Activated CD8-positive, alpha-beta memory T cell treated with anti-CD3 and anti-CD28 coated beads for 24 hours (primary cell): ENCODE measurements around the gene AK8.

Experiments used
- DNase-seq: peaks from one replicate; pipeline ENCODE4 v3.0.0-alpha.2; 2020

The AK8 gene

DNA sequence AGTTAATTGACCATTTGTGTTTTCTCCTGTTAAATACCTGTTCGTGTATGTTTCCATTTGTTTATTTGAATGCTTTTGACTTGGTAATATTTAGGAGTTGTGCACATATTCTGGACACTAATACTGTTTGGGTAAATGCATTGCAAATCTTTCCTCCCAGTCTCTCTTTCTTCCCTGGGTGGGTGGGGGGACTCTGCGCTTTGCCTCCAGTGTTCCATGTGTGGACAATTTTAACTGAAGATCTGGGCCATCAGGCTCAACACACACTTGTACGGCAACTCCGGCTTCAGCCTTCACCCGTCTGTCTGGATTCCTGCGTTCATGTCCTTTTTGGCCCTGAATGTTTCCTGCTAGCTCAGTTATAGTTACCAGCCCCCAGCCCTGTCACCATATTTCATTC, 167.8 kb downstream of the AK8 start:
- DNase-seq, result no peak

DNA sequence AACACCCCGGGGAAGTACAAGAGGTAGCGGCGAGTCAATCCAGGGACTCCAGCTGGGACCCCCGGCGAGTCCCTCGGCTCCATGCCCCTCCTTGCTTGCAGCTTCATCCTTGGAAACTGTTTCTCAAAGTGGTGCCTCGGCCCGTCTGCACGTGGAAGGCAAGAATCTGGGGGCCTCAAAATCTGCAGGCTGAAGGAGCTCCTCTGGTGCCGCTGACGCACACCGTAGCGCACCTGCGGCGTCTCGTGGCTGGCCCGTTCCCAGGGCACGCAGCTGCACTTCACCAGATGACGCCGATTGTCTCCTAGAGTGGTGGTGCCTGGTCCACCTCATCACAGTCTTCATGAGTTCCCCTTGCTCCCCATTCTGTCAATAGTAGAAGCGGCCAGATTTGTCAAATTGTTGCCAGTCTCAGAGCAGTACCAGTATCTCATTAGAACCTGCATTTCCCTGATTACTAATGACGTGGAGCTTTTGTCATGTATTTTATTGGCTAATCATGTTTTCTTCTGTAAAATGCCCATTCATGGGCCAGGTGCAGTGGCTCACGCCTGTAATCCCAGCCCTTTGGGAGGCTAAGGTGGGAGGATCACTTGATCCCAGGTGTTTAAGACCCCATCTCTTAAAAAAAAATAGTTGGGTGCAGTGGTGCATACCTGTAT, 169.2 kb downstream of the AK8 start:
- DNase-seq, result no peak

DNA sequence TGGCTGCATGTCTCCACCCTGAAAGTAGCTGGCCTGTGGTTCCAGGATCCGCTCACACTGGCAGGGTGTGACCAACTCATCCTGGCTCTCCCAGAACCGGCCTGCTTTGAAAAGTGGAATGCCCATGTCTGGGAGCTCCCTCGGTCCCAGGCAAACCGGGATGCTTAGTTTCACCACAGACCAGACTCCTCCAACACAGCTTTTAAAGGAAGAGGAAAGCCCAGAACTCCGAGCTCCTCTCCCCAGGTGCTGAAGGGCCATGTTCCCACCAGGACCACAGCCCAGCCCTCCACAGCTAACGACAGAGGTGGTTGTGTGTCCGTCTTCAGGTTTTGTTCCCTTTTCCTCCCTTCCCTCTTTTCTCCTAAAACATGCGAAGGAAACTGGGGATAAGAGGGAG, 169.8 kb downstream of the AK8 start:
- DNase-seq, result no peak

DNA sequence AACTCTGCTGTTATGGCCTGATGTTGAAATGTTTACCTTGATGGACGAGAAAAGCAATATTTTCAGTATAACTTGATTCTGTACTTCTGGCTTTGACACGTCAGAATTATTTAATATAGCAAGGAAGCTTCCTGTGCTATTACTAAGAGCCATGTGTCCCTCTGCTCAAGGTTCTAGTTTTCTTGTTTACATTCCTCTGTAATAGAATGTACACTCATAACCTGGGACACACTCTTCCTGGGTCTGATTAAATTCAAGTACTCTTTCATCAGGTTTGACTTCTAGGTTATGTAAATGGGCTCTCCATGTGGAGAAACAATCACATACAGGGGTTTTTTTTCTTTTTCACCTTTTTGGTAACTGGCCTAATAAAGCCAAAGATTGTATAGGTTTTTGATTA, 174.7 kb downstream of the AK8 start:
- no peak for DNase-seq

DNA sequence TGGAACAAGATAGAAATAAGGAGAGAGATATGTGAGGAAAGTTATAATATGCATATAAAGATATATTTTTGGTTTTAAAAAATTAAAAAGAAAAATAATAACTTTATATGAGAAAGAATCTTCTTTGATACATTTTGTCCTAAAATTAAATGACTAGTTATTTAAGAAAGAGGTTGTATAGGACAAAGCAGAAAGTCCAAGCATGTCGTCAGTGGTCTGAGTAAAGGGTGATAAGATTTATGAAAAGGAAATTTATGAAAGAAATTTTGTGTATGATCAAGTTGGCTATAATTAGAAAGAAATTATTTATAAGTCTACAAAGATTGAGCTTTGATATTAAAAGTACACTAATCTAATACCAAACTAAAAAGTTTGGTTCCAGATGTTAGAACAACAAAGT, 175.8 kb downstream of the AK8 start:
- DNase-seq, result no peak

DNA sequence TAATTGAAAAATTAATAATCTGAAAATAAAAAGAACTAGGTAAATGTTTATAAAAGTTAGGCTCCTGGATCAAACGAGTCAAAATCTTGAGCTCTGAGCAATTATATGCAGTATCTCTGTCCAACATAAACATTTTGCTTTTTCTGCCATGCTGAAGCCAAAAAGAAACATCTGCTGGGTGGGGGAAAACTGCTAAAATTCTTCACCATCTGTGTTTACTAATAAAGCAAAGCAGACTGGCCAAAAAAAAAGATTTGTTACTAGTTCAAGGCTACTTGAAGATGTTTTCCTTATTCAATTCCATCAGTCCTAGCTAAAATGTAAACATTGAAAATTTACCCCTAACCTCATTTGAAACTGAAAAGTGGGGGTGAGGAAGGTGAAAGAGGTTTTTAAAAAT, 178.1 kb downstream of the AK8 start:
- DNase-seq, result no peak

DNA sequence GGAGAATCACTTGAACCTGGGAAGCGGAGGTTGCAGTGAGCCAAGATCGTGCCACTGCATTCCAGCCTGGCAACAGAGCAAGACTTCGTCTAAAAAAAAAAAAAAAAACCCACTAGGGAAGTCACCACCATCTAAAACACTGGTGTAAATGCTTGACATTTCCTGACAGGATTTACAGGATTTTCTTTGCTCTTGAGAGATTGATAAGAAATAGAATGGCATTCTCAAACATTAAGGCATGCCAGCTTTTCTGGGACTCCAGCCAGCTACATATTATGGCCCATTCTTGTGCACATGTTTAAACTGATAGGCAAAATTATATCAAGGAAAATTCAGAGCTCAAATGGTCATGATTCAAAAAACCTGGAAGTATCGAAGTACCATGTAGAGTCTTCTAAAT, 179.1 kb downstream of the AK8 start:
- DNase-seq, result no peak

DNA sequence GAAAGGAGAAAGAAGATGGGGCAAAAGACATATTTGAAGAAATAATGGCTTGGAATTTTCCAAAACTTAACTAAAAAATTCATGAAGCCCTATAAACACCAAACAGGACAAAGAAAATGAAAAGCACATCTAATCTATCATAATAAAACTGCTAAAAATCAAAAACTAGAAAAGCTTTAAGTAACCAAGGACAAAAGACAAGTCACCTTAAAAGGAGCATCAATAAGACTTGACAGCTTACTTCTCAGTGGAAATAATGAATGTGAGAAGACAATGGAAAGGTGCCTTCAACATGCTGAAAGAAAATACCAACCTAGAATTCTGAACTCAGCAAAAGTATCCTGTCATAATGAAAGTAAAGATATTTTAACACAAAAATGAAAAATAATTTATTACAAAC, 180.9 kb downstream of the AK8 start:
- no peak for DNase-seq

DNA sequence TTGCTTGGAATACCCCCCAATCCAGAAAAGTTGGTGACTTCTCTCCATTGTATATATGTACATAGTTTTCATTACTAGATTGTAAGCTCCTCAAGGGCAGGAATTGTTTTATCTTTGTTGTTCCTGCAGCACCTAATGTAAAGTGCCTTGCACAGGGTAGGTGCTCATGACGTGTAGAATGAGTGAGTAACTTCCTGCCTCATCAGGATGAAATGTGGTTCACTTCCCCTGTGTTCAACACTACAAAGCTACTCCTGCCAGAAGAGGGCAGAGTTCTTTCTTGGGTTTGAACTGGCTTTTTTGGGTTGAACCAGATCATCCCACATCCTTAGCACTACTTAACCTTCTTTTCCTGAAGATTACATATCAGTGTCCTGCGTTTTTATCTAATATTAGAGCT, 183.9 kb downstream of the AK8 start:
- no peak for DNase-seq

DNA sequence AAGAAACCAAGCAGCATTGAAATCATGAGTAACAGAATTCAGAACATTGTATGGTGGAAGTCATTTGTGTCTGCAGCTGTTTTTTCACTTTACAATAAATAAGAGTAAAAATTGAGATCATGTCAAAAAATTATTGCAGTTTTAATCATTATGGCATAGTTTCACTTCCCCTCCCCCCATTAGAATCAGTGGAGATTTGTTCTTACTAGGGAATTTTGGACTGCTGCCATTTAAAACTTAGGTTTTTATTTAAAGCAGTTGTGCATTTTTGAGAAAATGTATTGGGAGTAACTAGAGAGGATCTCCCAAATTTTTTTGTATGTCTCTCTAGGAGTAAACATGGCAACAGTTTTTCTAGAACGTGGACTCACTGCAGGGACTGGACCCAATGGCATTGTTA, 187.4 kb downstream of the AK8 start:
- DNase-seq, result no peak

DNA sequence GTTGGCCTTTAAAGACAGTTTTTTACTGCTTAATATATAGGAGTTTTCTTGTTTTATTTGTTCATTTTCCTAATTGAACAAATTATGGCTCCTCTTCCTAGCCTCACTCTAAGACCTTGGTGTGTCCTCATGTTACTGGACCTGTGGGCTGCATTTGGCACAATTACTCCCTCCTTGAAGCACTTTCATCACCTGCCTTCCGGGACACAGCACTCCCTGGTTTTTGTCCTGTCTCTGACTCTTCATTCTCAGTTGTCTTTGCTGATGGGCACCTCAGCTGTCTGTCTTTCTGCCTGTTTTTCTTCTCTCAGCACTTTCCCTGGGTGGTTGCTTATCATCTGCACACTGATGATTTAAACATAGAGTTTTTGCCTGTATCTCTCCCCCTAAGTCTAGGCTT, 194.2 kb downstream of the AK8 start:
- no peak for DNase-seq

DNA sequence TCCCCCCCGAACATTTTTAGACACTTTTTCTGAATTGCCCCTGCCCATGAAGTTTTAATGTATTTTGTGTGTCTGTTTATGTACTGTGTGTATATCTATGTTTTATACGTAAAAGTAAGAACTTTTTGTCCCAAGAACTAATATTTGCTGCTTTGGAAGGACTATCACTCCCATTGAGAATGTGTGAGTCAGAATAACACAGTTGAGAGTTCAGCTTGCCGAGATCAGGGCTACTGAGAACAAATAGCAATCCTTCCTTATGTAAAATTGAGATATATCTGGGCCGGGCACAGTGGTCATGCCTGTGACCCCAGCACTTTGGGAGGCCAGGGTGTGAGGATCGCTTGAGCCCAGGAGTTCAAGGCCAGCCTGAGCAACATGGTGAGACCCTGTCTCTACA, 196.5 kb downstream of the AK8 start:
- no peak for DNase-seq

DNA sequence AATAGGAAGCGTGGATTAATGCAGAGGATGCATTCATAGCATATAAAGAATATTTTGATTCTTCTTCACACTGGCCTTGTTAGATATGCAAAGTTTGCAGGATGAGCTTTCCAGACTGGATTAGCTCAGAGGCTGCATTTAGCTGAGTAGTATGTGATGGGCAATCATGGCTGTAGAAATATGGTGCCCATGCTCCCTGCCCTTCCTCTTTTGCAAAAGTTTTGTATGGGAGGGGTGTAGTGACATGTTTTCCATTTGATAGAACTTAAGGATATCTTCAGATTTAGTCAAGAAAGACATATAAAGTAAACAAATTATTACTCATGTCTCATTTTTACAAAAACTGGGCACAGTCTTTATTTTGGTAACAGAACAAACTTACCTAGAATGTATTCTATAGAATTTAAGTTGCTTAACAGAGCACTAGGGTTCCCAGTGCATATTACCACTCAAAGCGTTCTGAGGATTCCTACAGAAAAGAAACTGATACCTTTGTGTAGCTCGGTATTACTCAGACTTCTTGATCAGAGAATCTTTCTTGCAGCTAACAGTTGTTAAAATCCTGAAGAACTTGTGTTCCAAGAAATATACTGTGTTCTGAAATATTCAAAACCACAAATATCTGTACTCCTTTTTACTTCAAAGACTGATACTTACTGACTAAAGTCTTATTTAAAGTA, 198.0 kb downstream of the AK8 start:
- no peak for DNase-seq

DNA sequence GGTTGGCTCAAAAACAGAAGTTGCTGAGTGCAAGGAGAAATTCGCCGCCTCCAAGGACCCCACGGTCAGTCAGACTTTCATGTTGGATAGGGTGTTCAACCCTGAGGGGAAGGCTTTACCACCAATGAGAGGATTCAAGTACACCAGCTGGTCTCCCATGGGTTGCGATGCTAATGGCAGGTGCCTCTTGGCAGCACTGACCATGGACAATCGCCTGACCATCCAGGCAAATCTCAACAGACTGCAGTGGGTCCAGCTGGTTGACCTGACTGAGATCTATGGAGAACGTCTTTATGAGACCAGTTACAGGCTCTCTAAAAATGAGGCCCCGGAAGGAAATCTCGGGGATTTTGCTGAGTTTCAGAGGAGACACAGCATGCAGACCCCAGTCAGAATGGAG, 200.1 kb downstream of the AK8 start:
- no peak for DNase-seq
